RPMI8226 (cell line): Measurements from ENCODE around the gene MRPS2.
"Not testable (repeated sequence)": the region's sequence is repeated elsewhere in the genome, so short reads cannot be mapped to it uniquely, and the experiment has no call there.

Experiments
- DNase-seq: peaks from one replicate; pipeline ENCODE4 v3.0.0-alpha.2; 2015

The MRPS2 gene

DNA sequence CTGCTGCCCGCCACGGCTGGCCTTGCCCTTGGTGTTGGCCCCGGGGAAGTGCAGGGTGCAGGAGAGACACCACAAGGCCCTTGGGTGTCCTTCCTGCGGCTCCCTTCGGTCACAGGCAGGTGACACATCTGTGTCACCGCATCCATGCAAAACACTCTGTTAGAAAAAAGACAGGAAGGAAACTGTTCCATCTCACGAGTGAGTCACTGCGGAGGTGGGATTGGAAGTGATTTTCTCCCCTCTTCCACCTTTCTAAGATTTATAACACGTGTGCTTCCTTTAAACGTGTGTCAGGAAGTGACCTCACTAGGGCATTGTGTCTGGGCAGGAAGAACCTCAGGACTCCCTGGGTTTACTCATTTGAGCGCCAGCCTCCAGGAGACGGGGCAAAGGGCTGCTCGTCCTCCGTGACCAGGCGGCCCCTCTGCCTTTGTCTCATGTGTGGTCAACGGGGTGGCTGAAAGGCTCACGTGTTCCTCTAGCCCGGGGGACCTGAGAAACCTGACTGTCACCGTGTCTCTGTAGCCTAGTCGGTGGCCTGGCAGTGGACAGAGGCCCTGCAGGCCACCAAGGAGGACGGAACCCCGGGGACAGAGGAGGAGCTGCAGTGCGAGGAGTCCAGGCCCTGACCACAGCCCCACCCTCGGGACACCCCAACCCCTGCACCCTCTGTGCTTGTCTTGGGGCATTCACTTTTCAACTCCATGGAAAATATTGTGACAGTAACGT is 15.8 kb downstream of the MRPS2 start:
- no peak for DNase-seq

DNA sequence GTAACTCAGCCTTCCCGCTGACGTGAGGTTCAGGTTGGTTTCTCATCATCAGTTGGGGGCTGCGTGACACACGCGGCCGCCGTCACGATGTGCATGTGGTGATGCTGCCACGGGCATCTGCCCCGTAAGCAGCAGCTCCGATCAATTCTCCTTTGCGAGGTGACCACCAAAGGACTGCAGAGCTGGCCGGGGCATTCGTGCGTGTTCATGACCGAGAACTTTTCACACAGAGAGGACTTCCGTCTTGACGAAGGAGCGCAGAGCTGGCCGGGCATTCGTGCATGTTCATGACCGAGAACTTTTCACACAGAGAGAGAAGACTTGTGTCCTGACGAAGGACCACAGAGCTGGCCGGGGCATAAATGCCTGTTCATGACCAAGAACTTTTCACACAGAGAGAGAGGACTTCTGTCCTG is 16.9 kb downstream of the MRPS2 start:
- no peak for DNase-seq

DNA sequence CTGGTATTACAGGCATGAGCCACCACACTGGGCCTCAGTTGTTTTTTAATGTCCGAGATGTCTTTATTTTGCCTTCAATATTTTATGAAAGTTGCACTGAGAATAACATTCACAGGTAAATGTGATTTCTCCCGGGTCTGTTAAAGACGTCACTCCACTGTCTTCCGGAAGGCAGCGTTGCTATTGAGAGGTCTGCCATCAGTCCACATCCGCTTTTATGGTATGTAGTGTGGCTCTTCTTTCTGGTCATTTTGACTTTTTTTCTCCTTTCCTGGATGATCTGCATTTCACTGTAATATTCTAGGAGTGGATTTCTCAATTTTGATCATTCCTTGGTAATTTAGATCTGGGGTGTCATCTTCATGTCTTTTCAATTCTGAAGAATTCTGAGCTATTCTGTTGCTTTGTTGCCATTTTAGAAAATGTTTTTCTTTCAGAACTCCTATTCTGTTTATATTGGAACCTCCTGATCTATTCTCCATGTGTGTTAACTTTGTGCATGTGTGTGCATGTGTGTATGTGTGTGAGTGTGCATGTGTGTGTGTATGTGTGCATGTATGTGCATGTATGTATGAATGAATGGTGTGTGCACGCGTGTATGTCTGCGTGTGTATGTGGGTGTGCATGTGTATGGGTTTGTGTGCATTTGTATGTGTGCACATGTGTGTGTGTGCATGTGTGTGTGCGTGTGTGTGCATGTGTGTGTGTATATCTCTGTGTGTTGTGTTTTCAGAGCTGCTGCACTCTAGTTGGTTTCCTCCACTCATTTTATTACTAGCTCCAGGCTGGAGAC is 18.9 kb downstream of the MRPS2 start:
- no peak for DNase-seq

DNA sequence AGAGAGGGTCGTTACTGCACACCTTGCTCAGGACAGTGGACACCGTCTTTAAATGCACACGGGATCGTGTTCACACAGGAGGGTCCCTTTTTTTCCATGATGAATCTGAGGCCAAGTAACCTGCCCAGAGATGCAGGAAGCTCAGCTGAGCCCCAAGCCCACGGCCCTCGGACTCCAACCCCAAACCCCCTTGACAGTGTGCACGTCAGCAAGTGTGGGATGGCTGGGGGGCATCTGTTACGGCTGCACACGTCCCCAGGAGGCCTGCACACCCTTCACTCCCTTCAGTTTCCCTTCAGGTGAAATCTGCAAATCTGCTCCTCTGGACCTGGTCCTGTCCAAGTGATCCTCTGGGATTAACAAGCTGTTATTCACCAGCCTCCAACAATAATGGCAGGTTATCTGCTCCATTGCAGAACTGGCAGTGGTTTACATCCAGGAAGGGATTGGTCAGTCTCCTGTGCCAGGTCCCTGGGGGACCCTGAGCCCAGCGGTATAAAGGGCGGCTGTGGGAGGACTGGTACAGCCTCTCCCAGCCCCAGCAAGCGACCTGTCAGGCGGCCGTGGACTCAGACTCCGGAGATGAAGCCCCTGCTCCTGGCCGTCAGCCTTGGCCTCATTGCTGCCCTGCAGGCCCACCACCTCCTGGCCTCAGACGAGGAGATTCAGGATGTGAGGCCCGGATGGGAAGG is 20.6 kb downstream of the MRPS2 start, which contains the start of gene LCN1:
Gene LCN1, plus strand, starts transcription at position 525 of the 692 bp plus-strand sequence. Its CDS starts 58 bp downstream, at position 583.
- DNase-seq = no peak

DNA sequence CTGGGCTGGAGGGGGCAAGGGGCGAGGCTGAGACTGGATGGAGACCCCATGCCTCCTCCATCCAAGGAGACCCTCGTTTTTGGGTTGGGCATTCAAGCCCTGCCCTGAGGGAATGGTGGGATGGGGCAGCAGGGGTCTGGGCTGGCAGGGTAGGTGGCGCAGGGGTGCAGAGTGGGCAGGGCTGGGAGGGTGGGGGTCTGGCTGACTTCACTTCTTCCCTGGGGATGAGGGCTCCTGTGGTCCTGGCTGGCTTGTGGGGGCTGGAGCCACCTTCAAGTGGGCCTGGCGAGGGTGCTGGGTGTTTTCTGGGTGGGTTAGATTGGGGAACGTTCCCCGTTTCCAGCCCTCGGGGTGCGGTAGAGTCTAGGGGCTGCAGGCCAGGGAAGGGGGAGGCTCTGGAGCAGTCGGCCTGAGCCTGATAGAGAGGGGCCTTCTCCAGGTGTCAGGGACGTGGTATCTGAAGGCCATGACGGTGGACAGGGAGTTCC is 21.2 kb downstream of the MRPS2 start:
- DNase-seq = no peak

DNA sequence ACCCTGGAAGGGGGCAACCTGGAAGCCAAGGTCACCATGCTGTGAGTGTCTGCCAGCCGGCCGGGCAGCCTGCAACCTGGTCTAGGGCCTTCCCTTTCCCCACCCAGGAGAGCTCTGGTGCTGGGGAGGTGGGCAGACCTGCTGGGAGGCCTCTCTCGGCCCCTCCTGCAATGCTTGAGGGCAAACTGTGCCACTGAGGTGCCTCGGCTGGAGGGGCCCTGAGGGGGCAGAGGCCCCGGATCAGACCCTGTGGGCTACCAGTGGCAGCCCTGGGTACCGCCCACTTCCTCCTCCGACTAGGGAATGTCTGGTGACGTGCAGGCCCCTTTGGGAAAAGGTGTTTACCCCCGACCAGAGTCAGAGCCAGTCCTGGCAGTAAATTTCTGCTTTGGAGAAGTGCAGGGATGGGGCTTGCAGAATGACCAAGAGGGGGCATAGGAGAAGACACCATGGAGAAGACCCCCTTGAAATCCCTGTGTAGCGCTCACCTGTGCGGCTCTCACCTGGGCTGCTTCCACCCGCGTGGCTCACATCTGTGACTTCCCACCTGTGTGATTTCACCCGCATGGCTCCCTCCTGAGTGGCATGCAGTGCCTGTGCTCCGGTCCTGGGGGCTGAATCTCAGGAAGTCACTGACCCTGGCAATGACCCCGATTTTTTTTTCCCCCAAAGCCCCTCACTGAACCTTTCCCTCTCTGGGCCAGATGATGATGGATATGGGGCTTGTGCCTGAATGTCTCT is 21.8 kb downstream of the MRPS2 start:
- no peak for DNase-seq

DNA sequence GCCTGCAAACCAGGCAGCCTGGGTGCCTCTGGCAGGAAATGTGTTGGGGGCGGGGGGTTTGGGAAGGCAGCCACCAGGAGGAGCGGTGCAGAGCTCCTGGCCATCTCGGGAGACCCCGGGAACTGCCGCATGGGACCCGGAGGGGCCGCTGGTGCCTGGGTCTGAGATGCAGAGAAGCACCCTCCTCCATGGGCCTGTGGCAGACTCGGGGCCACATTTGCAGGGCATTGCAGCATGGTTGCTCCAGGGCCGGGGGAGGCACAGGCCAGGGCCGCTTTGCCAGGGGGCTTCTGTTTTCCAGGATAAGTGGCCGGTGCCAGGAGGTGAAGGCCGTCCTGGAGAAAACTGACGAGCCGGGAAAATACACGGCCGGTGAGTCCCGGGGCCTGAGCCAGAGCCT is 22.4 kb downstream of the MRPS2 start:
- DNase-seq = no peak

DNA sequence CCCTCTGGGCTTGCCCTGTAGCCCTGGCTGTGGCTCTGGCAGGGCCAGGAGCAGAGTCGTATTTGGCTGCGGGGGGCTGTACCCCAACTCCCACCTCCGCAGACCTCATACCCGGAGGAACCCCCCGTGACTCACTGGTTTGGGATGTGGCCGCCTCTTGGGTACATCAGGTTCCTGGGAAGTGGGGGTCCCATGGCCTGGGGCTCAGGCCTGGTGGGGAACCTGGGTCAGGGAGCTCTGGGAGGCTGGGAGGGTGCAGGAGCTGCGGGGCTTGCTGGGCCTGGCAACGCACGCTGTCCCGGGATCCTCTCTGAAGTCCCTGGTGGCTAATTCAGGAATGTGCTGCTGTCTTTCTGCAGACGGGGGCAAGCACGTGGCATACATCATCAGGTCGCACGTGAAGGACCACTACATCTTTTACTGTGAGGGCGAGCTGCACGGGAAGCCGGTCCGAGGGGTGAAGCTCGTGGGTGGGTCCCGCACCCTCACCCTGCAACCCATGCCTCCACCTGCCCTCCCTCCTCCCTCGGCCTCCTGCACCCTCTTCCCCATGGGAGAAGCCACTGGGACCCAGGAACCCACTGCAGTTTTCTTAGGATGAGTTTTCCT is 23.1 kb downstream of the MRPS2 start:
- DNase-seq = no peak

DNA sequence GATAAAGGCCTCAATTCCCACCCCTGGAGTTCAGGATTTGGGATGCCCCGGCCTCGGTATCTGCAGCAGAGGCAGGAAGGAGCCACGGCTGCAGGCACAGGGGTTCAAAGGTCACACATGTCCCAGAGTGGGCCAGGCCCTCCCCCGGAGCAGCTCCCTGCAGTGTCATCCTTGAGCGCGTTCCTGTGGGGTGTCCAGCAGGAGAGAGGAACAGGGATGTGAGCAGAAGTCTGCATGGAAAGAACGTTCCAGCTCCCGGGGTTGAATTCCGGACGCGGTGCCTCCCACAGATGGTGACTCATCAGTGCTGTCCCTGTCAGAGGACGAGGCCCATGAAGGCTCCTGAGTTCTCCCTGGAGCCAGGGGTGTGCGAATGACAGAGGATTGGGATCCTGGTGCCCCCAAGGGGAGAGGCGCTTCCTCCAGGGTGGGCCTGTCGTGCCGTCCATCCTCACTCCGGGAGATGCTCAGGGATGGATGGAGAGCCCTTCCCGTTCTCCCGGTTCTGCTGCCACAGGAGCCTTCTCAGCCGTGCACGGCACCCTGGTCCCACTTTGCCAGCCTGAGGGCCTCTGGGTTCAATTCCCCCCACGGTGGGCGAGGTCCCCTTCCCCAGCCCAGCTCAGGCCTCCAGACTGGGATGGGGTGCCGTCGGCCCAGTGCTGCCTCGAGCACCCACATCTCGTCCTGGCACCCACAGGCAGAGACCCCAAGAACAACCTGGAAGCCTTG is 23.8 kb downstream of the MRPS2 start:
- no peak for DNase-seq

DNA sequence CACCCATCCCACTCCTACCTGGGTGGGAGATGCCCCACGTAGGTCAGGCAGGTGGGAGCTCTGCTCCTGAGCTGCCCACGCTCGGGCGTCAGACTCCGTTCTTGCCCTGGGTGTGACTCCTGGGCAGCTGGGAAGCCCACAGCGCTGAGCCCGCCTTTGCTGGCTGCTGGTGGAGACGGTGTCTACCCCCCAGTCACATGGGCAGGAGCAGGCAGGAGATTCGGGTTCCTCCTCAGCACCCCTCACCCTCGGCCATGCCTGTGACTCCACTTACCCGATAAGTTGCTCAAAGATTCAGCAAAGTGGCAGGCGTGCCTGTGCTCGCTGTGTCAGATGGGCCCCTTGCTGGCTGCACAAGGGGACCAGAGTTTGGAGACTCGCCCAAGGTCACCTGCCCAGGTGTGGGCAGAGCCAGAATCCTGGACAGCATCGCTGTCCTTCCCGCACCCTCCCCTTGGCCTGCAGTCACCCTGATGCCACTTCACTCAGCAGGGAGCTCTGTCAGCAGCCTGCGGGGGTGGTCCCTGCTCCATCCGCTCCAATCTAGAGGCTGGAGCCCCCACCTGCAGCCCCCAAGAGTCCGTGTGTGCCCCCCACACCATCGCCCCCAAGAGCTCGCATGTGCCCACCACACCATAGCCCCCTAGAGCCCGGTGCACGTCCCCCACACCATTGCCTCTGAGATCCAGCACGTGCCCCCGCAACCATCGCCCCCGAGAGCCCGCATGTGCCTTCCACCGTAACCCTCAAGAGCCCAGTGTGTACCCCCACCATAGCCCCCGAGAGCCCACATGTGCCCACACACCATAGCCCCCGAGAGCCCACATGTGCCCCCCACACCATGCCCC is 25.0 kb downstream of the MRPS2 start:
- no peak for DNase-seq

DNA sequence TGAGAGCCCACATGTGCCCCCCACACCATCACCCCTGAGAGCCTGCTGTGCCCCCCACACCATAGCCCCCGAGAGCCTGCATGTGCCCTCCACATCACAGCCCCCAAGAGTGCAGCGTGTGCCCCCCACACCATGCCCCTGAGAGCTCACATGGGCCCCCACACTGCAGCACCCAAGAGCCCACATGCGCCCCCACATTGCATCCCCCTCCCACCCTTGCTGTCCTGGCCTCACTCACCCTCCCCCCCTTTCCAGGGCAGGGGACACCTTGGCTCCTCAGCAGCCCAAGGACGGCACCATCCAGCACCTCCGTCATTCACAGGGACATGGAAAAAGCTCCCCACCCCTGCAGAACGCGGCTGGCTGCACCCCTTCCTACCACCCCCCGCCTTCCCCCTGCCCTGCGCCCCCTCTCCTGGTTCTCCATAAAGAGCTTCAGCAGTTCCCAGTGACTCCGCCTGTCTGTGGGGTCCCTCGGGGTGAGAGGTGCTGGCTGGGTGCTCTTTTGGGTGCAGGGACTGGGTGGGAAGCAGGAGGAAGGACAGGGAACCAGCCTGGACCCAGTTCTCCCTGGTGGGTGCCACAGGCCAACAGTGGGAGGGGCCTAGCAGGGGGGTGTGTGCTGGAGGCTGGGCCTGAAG is 25.7 kb downstream of the MRPS2 start:
- no peak for DNase-seq

DNA sequence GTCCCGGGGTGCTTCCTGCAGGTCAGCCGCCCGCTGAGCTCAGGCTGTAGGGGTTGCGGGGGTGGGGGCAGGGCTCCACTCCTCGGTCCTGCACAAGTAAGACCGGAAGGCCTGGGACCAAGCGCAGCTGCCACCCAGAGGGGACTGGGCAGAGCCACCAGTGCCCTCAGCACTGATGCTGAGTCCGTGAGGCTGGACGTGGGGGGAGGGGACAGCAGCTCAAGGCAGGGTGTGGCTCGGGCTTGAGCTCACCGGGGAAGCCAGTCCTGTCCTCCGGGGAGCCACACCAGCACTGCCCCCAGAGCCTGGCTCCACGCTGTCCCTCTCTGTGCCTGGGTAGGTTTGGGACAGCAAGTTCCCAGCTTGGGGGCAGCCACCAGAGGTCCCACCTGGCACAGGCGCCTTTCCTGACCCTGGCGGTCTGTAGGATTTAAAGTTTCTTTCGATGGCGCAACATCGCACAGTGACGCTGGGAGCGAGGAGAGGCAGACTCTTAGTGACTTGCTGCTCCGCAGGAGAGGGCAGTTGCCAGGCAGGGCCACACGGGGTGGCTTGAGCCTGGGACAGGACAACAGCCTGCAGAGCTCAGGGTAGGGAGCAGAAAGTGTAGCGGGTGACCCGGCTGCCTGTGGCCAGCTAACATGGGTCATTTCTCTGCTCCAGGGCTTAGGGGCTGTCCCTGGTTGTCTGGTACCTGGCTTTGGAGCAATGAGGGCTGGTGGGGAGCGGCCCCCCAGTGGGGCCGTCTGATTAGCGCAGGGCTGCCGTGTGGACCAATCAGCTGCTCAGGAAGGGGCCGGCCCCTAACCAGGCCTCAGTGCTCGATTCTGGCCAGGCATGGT is 26.5 kb downstream of the MRPS2 start:
- no peak for DNase-seq

DNA sequence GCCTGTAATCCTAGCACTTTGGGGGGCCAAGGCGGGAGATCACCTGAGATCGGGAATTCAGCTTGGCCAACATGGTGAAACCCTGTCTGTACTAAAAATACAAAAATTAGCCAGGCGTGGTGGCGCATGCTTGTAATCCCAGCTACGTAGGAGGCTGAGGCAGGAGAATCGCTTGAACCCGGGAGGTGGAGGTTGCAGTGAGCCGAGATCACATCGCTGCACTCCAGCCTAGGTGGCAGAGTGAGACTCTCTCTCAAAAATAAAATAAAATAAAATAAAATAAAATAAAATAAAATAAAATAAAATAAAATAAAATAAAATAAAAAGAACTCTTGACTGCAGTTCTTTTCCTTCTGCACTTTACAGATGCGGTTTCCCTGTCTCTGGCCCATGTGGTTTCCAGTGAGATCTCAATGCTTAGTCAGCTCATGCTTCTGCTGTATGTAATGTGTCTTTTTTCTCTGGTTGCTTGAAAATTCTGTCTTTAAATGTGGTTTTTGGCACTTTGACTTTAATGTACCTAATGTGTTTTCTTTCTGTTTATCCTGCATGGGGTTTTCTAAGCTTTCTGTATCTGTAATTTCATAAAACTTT is 28.5 kb downstream of the MRPS2 start:
- peak; percentile 48 for DNase-seq

DNA sequence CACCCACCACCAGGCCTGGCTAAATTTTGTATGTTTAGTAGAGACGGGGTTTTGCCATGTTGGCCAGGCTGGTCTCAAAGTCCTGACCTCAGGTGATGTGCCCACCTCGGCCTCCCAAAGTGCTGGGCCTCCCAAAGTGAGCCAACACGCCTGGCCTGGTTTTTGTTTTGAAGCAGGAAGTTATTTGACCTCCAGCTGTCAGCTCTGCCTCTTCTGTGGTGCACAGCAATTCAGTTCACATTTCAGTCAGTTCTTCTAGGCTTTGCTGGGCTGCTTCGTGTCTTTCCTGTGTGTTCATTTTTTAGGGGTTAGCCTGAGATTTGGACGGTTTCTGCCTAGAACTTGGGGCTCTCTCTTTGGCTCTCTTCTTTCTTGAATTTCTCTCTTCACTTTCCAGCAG is 29.7 kb downstream of the MRPS2 start:
- no peak for DNase-seq

DNA sequence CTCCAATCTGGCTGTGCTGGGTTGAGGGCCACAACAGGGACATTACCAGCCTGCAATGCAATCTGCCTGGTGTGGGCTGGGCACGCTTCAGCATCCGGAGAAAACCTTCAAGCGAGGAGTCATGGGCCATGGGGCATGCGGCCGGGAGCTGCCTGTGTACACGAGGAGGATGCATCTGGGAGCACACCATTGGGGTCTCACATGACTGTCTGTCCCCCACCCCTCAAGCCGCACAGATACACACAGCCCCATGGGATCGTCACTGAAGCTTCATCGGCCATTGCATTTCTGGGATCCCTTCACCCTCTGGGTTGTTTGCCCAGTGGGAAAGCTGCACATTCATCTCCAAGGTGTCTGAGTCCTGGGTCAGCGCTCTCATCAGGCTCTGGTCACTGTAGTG is 30.6 kb downstream of the MRPS2 start:
- DNase-seq = no peak

DNA sequence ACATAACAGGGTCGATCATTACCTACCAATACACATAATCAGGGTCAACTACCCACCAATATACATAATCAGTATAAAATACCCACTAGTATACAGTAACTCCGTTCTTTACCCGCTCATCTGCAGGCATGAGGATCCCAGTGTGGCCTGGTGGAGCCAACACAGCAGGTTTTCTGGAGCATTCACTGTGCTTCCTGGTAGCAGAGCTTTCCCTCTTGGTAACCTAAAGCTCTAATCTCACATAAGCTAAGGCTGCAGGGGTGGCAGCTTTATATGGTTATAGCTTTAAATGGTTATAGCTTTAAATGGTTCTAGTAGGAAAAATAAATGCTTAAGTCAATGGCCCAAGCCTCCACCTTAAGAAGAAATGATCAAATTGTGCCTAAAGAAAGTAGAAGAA is 32.6 kb downstream of the MRPS2 start:
- DNase-seq = peak; percentile 46

DNA sequence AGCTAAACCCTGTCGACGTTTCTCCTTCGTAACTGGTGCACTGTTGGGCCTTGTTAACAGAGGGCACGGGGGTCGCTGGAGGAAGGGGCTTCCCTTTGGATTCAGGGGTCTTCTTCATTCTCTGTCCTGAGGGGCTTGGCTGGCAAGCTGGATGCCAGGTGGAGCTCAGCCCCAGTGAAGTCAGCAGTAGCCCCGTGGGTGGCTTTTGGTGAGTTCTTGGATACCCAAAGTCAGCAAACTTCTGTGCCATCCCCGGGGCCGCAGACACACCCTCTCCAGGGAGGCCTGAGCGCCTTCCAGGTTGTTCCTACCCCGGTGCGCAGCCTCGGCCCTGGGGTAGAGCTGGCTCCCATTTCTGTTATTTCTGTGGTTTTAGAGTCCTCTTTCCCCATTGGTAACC is 33.2 kb downstream of the MRPS2 start:
- DNase-seq = peak; percentile 55

DNA sequence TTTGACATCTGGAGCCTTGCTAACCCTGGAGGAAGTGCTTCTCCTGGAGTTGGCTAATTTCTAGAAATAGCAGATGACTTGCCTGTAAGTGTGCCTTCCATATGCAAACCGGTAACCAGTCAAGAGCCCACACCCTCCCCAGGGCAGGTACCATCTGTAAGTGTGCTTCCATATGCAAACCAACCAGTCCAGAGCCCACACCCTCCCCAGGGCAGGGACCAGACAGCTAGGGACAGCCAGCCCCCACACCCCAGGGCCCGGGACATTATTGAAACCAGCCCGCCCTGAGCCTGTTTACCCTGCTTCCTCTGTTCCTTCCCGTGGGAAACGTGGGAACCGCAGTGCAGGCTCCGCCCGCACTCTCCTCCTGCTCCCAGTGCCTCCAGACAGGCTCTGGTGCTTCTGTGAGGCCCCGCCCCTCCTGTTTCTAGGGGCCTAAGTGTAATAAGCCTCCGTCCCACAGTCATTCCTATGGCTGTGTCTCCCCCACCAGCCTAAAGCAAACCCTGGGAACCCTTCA is 33.8 kb downstream of the MRPS2 start:
- DNase-seq = peak; percentile 57

DNA sequence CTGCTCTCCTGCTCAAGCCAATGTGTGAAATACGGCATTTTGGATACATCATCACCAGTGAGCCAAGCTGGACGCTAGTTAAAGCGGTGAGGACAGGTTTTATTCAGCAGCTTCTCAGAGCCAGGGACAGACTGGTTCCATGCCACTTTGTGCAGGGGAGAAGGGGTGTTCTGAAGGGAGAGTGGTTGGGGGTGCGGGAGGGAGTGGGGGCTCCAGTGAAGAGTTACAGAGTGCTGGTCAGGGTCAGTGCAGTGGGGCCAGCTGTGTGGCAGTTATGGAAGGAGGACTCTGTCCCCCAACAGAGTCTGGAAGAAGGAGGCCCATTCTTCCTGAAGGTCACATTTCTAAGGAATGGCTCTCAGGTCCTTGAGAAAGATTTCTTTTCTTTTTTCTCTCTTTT is 34.3 kb downstream of the MRPS2 start:
- DNase-seq = not testable (repeated sequence)
